Stimulated activated effector memory CD8-positive, alpha-beta T cell treated with anti-CD3 and anti-CD28 coated beads, Interleukin-12 subunit alpha, Interleukin-12 subunit beta, amount 100 ng/mL, for 72 hours (primary cell): ENCODE data around the gene IDH3B.
A peak's percentile ranks its signal among the peaks of the same experiment; 100 is the strongest.

Experiments
- ATAC-seq: fragments of 150-1000 bp; cut with Tn5 transposase; 2 replicates; pipeline ENCODE4 v1.10.0; 2021
- DNase-seq, 2 donors: peaks; one replicate each; pipeline ENCODE4 v3.0.0; 2021 to 2022; ENCODE audit warnings: low spot score in 2 of 2
- H3K27ac Mint-ChIP-seq: one replicate; pipeline ENCODE4 v1.8.0; 2022; ENCODE audit warnings: mild to moderate bottlenecking, mixed read lengths
- H3K36me3 Mint-ChIP-seq: one replicate; pipeline ENCODE4 v1.8.0; 2022; ENCODE audit warnings: mild to moderate bottlenecking, mixed read lengths
- H3K4me1 Mint-ChIP-seq: one replicate; pipeline ENCODE4 v1.8.0; 2022; ENCODE audit warnings: mixed read lengths
- H3K4me3 Mint-ChIP-seq: one replicate; pipeline ENCODE4 v1.8.0; 2022; ENCODE audit warnings: mild to moderate bottlenecking, mixed read lengths
- H3K9me3 Mint-ChIP-seq: one replicate; pipeline ENCODE4 v1.8.0; 2022; ENCODE audit warnings: mixed read lengths

The IDH3B gene

DNA sequence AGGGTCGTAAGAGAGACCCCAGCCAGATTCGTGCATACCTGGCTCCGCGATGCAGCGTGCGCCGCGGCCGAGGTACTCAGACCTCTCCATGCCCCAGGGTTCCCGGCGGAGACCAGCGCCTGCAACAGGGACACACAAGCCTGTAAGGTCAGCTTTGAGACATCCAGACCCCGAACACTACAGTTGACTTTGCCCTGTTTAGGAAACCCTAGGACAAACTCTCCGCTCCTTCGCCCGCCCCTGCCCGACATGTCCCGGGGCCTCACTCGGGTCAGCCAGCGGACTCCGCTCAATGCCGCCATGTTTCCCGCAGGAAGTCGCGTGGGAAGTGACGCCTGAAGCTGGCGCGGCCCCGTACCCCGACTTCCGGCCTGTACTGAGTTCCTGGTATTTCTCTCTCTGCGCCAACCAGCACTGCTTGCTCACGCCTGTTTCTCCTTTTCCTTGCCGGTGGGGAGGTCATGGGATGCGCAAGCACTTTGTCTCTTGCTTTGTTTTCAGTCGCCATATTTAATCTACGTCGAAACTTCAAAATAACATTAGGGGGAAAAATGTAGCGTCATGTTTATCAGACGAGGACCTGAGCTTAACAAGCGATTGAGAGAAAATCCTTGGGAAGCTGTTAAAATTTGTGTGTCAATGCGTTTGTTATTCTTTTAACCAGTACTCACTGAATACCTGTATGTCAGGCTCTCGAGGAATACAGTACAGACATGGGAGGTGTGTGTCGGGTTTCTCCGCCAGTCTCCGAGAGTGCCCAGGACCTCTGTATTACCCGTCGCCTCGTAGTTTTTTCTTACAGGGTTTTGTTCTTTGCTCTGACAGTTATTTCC lies at the start of gene IDH3B:
Gene IDH3B (minus strand): TSS at position 330 of the 833 bp plus-strand sequence. CDS start 28 bp downstream, at position 302.
- Mint-ChIP-seq H3K27ac (peak within 1 kb of the TSS; percentile 94), H3K9me3 (no peaks in the 10 kb centered on the region), H3K4me1 (peaks cover 36% of the 10 kb centered on the region), H3K36me3 (peaks cover 49% of the 10 kb centered on the region), H3K4me3 (peak within 1 kb of the TSS; percentile 79)
- DNase-seq (peak; percentile 81 to 93), ATAC-seq (peak; percentile 96)

DNA sequence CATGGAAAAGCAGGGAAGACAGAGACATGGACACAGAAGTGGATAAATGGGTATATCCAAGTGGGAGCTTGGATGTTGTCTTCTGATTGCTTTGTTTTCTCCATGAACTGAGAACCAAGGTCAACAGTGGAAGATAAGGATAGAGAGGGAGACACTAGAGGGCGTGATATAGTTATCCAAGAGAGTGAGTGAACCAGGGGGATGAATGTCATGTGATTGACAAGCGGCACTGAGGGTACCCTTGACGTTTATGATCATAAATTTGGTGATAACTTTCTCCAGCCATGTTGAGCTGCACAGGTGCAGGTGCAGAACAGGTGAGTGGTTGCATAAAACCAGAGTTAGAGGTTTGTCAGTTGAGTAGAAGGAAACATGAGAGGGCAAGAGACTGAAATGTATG lies 49.3 kb upstream of the IDH3B start:
- H3K36me3 Mint-ChIP-seq, result no peaks in the 10 kb centered on the region
- no peak overlapping the region for H3K27ac Mint-ChIP-seq
- no peak overlapping the region for H3K4me3 Mint-ChIP-seq
- H3K4me1 Mint-ChIP-seq, result no peaks in the 10 kb centered on the region
- ATAC-seq (peak; percentile 65), DNase-seq (peak in 1 of 2 donors; percentile 45)
- peaks cover 4% of the 10 kb centered on the region for H3K9me3 Mint-ChIP-seq

GRCh38 chr20:2709205-2709981 lies 45.4 kb upstream of the IDH3B start:
- Mint-ChIP-seq H3K4me3 (no peak overlapping the region), H3K27ac (no peak overlapping the region), H3K4me1 (peaks cover 16% of the 10 kb centered on the region), H3K36me3 (no peaks in the 10 kb centered on the region), H3K9me3 (no peaks in the 10 kb centered on the region)
- DNase-seq, result peak in 1 of 2 donors; percentile 32
- no peak for ATAC-seq

GRCh38 chr20:2708665-2709064 lies 44.6 kb upstream of the IDH3B start:
- peaks cover 16% of the 10 kb centered on the region for H3K4me1 Mint-ChIP-seq
- peak in 1 of 2 donors; percentile 34 for DNase-seq
- H3K9me3 Mint-ChIP-seq, result no peaks in the 10 kb centered on the region
- no peak overlapping the region for H3K4me3 Mint-ChIP-seq
- no peak overlapping the region for H3K27ac Mint-ChIP-seq
- ATAC-seq, result no peak
- no peaks in the 10 kb centered on the region for H3K36me3 Mint-ChIP-seq

- no peak overlapping the region for H3K27ac Mint-ChIP-seq
- no peak overlapping the region for H3K4me3 Mint-ChIP-seq
These were observed 44.0 kb upstream of the IDH3B start for GRCh38 chr20:2708073-2708415.

GRCh38 chr20:2707353-2708072 lies 43.5 kb upstream of the IDH3B start:
- H3K4me3 Mint-ChIP-seq, result no peak overlapping the region
- H3K4me1 Mint-ChIP-seq, result peaks cover 16% of the 10 kb centered on the region
- ATAC-seq (no peak), DNase-seq (peak in 1 of 2 donors; percentile 47)
- no peaks in the 10 kb centered on the region for H3K36me3 Mint-ChIP-seq
- no peaks in the 10 kb centered on the region for H3K9me3 Mint-ChIP-seq
- H3K27ac Mint-ChIP-seq, result peak overlapping the region; percentile 7

More at GRCh38 chr20:2708073-2708415, 44.0 kb upstream of the IDH3B start:
- no peaks in the 10 kb centered on the region for H3K36me3 Mint-ChIP-seq
- no peaks in the 10 kb centered on the region for H3K9me3 Mint-ChIP-seq
- ATAC-seq, result no peak
- peaks cover 16% of the 10 kb centered on the region for H3K4me1 Mint-ChIP-seq
- DNase-seq, result no peak

- DNase-seq, result peak in 1 of 2 donors; percentile 53
- H3K4me1 Mint-ChIP-seq, result peaks cover 16% of the 10 kb centered on the region
- H3K4me3 Mint-ChIP-seq, result no peak overlapping the region
- no peaks in the 10 kb centered on the region for H3K9me3 Mint-ChIP-seq
- H3K27ac Mint-ChIP-seq, result peak overlapping the region; percentile 7
- no peaks in the 10 kb centered on the region for H3K36me3 Mint-ChIP-seq
- ATAC-seq, result peak; percentile 60
These were observed 42.8 kb upstream of the IDH3B start for GRCh38 chr20:2706688-2707352.

DNA sequence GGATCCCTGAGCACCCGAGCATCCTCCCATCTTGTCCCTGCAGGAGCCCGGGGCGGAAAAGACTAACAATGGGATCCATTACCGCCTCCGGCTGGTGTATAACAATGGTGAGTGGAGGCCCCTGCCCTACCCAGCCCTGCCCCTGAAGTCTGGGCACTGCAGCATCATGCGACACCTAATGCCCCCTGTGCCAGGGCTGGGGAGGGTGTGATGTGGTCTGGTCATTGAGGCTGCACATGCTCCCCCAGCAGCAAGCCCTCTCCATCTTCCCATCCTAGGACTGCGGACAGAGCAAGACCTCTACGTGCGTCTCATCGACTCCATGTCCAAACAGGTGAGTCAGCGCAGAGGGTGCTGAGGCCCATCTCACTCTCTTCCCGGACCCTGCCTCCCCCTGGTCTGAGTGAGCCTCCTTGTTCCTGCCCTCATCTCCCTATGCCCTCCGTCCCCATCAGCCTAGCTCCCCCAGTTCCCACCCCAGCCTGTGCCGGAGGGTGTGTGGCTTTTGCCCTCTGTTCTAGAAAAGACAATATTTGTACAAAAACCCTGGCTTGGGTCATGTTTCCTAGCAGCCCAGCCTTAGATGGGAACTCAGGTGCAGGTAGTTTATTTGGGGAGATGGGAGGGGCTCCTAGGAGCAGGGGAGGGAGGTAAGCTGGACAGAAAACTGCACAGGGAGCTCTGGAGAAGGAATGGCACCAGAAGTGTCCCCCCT lies 42.1 kb upstream of the IDH3B start:
- no peak for ATAC-seq
- H3K4me1 Mint-ChIP-seq, result peaks cover 16% of the 10 kb centered on the region
- no peaks in the 10 kb centered on the region for H3K9me3 Mint-ChIP-seq
- peak overlapping the region; percentile 7 for H3K27ac Mint-ChIP-seq
- no peaks in the 10 kb centered on the region for H3K36me3 Mint-ChIP-seq
- H3K4me3 Mint-ChIP-seq, result no peak overlapping the region
- DNase-seq, result peak in 1 of 2 donors; percentile 46

- H3K9me3 Mint-ChIP-seq, result no peaks in the 10 kb centered on the region
- H3K4me3 Mint-ChIP-seq, result no peak overlapping the region
- H3K36me3 Mint-ChIP-seq, result no peaks in the 10 kb centered on the region
- ATAC-seq, result no peak
- no peak overlapping the region for H3K27ac Mint-ChIP-seq
- DNase-seq, result peak in 1 of 2 donors; percentile 43
- H3K4me1 Mint-ChIP-seq, result peaks cover 16% of the 10 kb centered on the region
These were observed 39.9 kb upstream of the IDH3B start for GRCh38 chr20:2703716-2704475.

DNA sequence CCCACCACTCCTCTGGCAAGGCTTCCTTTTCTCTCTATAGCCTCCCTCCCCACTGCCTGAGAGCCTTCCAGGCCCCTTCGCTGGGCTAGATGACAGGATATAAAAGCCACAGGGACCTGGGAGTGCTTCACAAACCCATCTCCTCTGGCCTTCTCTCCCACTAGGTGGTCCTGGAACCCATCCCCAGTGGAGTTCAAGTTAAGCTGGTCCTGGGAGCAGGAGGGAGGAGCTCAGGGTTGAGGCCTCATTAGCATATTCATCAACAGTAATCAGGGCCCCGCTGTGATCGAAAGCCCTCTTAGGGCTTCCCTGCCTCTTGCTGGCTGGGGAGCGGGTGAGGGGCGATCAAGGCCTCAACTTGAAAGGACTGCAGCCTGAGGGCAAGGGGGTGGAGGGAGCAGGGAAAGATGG lies 37.7 kb upstream of the IDH3B start:
- Mint-ChIP-seq H3K4me1 (peaks cover 8% of the 10 kb centered on the region), H3K36me3 (no peaks in the 10 kb centered on the region), H3K9me3 (no peaks in the 10 kb centered on the region), H3K27ac (no peak overlapping the region), H3K4me3 (no peak overlapping the region)
- ATAC-seq (no peak), DNase-seq (peak in 1 of 2 donors; percentile 36)

- peaks cover 2% of the 10 kb centered on the region for H3K4me1 Mint-ChIP-seq
- H3K4me3 Mint-ChIP-seq, result no peak overlapping the region
- H3K27ac Mint-ChIP-seq, result no peak overlapping the region
- no peaks in the 10 kb centered on the region for H3K36me3 Mint-ChIP-seq
- ATAC-seq (no peak), DNase-seq (no peak)
- no peaks in the 10 kb centered on the region for H3K9me3 Mint-ChIP-seq
These were observed 37.1 kb upstream of the IDH3B start for GRCh38 chr20:2700913-2701620.

- no peaks in the 10 kb centered on the region for H3K9me3 Mint-ChIP-seq
- H3K27ac Mint-ChIP-seq, result no peak overlapping the region
- H3K36me3 Mint-ChIP-seq, result no peaks in the 10 kb centered on the region
- peak in 1 of 2 donors; percentile 45 for DNase-seq
- H3K4me3 Mint-ChIP-seq, result no peak overlapping the region
- no peak for ATAC-seq
- no peaks in the 10 kb centered on the region for H3K4me1 Mint-ChIP-seq
These were observed 35.9 kb upstream of the IDH3B start for GRCh38 chr20:2699775-2700413.

GRCh38 chr20:2698912-2699311 lies 34.9 kb upstream of the IDH3B start:
- Mint-ChIP-seq H3K9me3 (no peaks in the 10 kb centered on the region), H3K4me3 (no peak overlapping the region), H3K4me1 (no peaks in the 10 kb centered on the region), H3K27ac (no peak overlapping the region), H3K36me3 (no peaks in the 10 kb centered on the region)
- ATAC-seq (no peak), DNase-seq (peak in 1 of 2 donors; percentile 47)
